ENCODE results near the gene WDR38.

WDR38 gene

GRCh38 chr9:124852829-124853531 is at the start of gene WDR38:
TSS of gene WDR38 (plus strand) at chr9:124853460. CDS start at chr9:124853532, 72 bp downstream.
- DNase-seq (ENCODE audit: low read depth) = peak; percentile 58

GRCh38 chr9:124803911-124804310 is 49.3 kb upstream of the WDR38 start:
- DNase-seq (ENCODE audit: low read depth) = no peak

GRCh38 chr9:124805186-124805585 is 48.1 kb upstream of the WDR38 start:
- DNase-seq (ENCODE audit: low read depth) = no peak

GRCh38 chr9:124808246-124808956 is 44.9 kb upstream of the WDR38 start:
- DNase-seq (ENCODE audit: low read depth) = no peak

- no peak for DNase-seq (ENCODE audit: low read depth)
Measured at GRCh38 chr9:124809211-124809610, 44.0 kb upstream of the WDR38 start.

- no peak for DNase-seq (ENCODE audit: low read depth)
Measured at GRCh38 chr9:124809741-124810500, 43.3 kb upstream of the WDR38 start.

GRCh38 chr9:124810663-124811355 is 42.5 kb upstream of the WDR38 start:
- no peak for DNase-seq (ENCODE audit: low read depth)

- DNase-seq (ENCODE audit: low read depth) = peak; percentile 82
Measured at GRCh38 chr9:124812441-124812876, 40.8 kb upstream of the WDR38 start.

GRCh38 chr9:124813041-124813440 is 40.2 kb upstream of the WDR38 start:
- DNase-seq (ENCODE audit: low read depth) = no peak

GRCh38 chr9:124813501-124814163 is 39.6 kb upstream of the WDR38 start:
- DNase-seq (ENCODE audit: low read depth) = no peak

- no peak for DNase-seq (ENCODE audit: low read depth)
Measured at GRCh38 chr9:124814164-124814535, 39.1 kb upstream of the WDR38 start.

- DNase-seq (ENCODE audit: low read depth) = no peak
Measured at GRCh38 chr9:124815601-124816000, 37.7 kb upstream of the WDR38 start.

- DNase-seq (ENCODE audit: low read depth) = no peak
Measured at GRCh38 chr9:124818431-124819281, 34.6 kb upstream of the WDR38 start.

GRCh38 chr9:124820698-124821623 is 32.3 kb upstream of the WDR38 start:
- DNase-seq (ENCODE audit: low read depth) = no peak

- no peak for DNase-seq (ENCODE audit: low read depth)
Measured at GRCh38 chr9:124828489-124829333, 24.5 kb upstream of the WDR38 start.

GRCh38 chr9:124829334-124829669 is 24.0 kb upstream of the WDR38 start:
- no peak for DNase-seq (ENCODE audit: low read depth)

GRCh38 chr9:124830593-124830992 is 22.7 kb upstream of the WDR38 start:
- no peak for DNase-seq (ENCODE audit: low read depth)

GRCh38 chr9:124831642-124832364 is 21.5 kb upstream of the WDR38 start:
- no peak for DNase-seq (ENCODE audit: low read depth)

Data from fibroblast of gingiva (primary cell).